ENCODE results near the gene IQCM. TPM values are rescaled to one million over a fixed set of nuclear protein-coding genes. Genes with fewer than 3 reads are reported as not detected.

IQCM gene
- total and polyA plus RNA-seq, 2 donors = not detected

DNA sequence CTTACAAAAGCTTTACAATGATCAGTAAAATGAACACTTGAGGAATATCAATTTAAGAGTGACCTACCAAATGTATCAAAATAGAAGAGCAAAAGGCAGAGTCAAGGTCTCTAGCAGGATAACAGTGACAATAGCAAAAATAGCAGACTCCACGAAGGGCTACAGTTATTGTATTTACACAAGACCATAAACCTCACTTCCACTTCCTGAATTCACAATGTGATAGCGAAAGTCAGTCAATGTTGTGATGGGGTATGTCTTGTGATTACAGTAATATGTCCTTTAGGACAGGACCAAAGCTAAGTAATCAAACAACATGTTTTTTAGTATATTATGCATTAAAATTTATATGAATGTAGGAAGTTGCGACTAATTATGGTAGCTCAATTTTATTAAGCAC is 139.6 kb downstream of the IQCM start:
- Histone ChIP-seq H3K36me3 (ENCODE audit: insufficient read depth) (no peaks in the 10 kb centered on the region), H3K27ac (ENCODE audit: low read depth) (no peak overlapping the region), H3K4me1 (ENCODE audit: insufficient read depth) (no peaks in the 10 kb centered on the region), H3K4me3 (ENCODE audit: low read depth, low read length) (no peak overlapping the region)
- no peak for DNase-seq (ENCODE audit: extremely low spot score)
- WGBS = 72% methylated on average over 3 of the region's 3 CpGs

DNA sequence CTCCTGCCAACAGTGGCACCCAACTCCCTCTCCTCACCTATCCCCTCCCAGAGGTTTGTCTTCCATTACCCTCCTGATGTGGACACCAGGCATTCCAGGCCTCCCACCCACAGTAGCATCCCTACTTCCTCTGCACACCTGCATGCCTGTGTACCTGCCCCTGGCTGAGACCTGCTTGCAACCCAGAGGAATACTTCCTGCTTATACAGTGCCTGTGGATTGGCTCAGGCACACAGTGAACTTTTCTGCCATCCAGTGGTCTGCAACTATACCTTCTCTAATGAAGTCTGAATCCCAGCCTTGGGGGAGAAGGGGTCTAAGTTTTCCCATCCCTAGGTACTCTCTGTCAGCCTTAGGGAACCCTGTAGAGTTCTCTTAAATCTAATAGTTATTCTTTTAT is 169.9 kb downstream of the IQCM start:
- Histone ChIP-seq H3K36me3 (ENCODE audit: insufficient read depth) (no peaks in the 10 kb centered on the region), H3K4me1 (ENCODE audit: insufficient read depth) (no peaks in the 10 kb centered on the region), H3K4me3 (ENCODE audit: low read depth, low read length) (no peak overlapping the region), H3K27ac (ENCODE audit: low read depth) (no peak overlapping the region)
- no peak for DNase-seq (ENCODE audit: extremely low spot score)

GRCh38 chr4:149638073-149638472 is 177.6 kb downstream of the IQCM start:
- WGBS = 80% methylated on average over 1 of the region's 1 CpG
- Histone ChIP-seq H3K4me1 (ENCODE audit: insufficient read depth) (no peaks in the 10 kb centered on the region), H3K36me3 (ENCODE audit: insufficient read depth) (no peaks in the 10 kb centered on the region), H3K4me3 (ENCODE audit: low read depth, low read length) (no peak overlapping the region), H3K27ac (ENCODE audit: low read depth) (no peak overlapping the region)
- DNase-seq (ENCODE audit: extremely low spot score) = no peak

DNA sequence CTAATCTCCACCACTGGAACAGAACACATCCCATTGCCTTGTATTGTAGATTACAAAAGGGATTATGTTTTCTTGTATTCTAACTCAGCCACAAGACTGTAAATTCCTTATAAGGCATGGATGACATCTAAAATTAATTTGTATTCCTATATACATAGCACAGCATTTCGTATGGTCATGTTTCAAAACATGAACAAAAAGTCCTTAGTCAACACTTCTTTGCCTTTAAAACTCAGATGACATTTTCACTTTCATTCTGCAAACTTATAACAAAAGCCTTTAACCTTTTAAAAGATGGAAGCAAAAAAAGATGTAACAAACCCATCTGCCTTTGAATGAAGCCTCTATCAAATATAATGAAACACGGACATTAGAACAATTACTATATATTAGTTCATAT is 181.3 kb downstream of the IQCM start:
- no peaks in the 10 kb centered on the region for H3K4me1 ChIP-seq (ENCODE audit: insufficient read depth)
- H3K4me3 ChIP-seq (ENCODE audit: low read depth, low read length) = no peak overlapping the region
- WGBS = 64% methylated on average over 2 of the region's 2 CpGs
- no peaks in the 10 kb centered on the region for H3K36me3 ChIP-seq (ENCODE audit: insufficient read depth)
- no peak for DNase-seq (ENCODE audit: extremely low spot score)
- no peak overlapping the region for H3K27ac ChIP-seq (ENCODE audit: low read depth)

DNA sequence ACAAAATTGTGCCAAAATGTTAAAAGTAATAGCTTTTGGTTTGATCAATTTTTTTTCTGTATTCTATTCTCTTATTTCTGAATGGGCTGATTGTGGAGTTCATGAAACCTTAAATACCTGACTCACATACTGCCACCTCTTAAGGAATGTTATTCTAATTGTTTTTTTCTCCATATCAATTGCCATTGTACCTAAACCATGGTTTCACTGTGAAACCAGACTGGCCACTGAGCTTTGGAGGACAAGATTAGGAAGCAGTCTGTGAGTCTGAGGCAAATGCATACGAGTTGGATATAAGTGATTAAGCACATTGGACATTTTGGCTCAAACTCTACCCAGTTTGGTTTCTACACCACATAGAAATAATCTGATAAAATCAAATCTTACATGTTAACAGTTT is 184.0 kb downstream of the IQCM start:
- Histone ChIP-seq H3K36me3 (ENCODE audit: insufficient read depth) (no peaks in the 10 kb centered on the region), H3K4me1 (ENCODE audit: insufficient read depth) (no peaks in the 10 kb centered on the region), H3K27ac (ENCODE audit: low read depth) (no peak overlapping the region), H3K4me3 (ENCODE audit: low read depth, low read length) (no peak overlapping the region)
- DNase-seq (ENCODE audit: extremely low spot score) = no peak
- WGBS = 78% methylated on average over 1 of the region's 1 CpG

GRCh38 chr4:149630064-149630463 is 185.6 kb downstream of the IQCM start:
- WGBS = 61% methylated on average over 3 of the region's 3 CpGs
- Histone ChIP-seq H3K27ac (ENCODE audit: low read depth) (no peak overlapping the region), H3K36me3 (ENCODE audit: insufficient read depth) (no peaks in the 10 kb centered on the region), H3K4me3 (ENCODE audit: low read depth, low read length) (no peak overlapping the region), H3K4me1 (ENCODE audit: insufficient read depth) (no peaks in the 10 kb centered on the region)
- DNase-seq (ENCODE audit: extremely low spot score) = no peak

DNA sequence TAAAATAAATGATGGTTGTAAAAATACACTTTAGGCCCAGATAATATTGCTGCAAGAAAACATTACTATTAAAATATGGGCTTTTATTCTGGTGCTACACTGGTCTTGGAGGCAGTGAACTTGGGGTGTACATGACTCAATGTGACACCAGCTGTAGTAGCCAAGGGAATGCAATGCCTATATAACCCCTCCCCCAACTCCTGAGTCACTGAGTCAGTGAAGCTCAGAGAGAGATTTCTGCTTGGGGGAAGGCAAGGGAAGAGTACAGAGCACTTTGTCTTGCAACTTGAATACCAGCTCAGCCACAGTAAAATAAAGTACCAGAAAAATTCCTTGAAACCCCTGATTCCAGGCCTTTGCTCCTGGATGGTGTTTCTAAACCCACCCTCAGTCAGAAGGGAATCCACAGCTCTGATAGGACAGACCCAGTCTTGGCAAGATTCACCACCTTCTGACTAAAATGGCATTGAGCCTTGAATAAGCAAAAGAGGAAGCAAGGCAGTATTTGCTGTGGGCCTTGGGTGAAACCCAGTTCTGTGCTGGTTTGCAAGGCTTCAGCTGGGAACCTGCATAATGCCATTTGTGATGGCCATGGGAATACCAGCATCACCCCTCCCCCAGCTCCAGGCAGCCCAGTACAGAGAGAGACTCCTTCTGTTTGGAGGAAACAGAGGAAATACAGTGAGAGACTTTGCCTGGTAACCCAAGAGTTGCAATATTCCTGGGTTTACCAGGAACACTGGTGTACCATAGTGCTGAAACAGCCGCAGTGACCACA is 209.9 kb downstream of the IQCM start:
- WGBS = 94% methylated on average over 1 of the region's 1 CpG
- DNase-seq (ENCODE audit: extremely low spot score) = no peak
- Histone ChIP-seq H3K36me3 (ENCODE audit: insufficient read depth) (no peaks in the 10 kb centered on the region), H3K4me1 (ENCODE audit: insufficient read depth) (no peaks in the 10 kb centered on the region), H3K27ac (ENCODE audit: low read depth) (no peak overlapping the region), H3K4me3 (ENCODE audit: low read depth, low read length) (no peak overlapping the region)

DNA sequence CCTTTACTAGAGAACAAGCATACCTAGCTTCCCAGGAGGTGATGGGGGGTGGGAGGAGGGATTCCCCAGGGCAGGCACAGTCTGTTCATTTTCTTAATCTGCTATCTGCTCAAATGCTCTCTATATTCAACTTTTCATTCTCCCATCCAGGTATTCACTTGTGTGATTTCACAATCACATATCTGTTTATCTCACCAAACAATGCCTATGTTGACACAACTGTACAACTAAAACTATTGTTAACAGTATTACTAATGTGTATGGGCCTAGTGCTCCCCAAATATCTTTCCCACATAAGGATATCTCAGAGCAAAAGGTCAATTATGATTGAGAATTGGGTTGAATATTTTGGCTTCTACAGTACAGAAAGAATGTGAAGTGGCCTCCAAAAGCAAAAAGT is 210.8 kb downstream of the IQCM start:
- DNase-seq (ENCODE audit: extremely low spot score) = no peak
- H3K4me3 ChIP-seq (ENCODE audit: low read depth, low read length) = no peak overlapping the region
- H3K27ac ChIP-seq (ENCODE audit: low read depth) = no peak overlapping the region
- H3K36me3 ChIP-seq (ENCODE audit: insufficient read depth) = no peaks in the 10 kb centered on the region
- H3K4me1 ChIP-seq (ENCODE audit: insufficient read depth) = no peaks in the 10 kb centered on the region

DNA sequence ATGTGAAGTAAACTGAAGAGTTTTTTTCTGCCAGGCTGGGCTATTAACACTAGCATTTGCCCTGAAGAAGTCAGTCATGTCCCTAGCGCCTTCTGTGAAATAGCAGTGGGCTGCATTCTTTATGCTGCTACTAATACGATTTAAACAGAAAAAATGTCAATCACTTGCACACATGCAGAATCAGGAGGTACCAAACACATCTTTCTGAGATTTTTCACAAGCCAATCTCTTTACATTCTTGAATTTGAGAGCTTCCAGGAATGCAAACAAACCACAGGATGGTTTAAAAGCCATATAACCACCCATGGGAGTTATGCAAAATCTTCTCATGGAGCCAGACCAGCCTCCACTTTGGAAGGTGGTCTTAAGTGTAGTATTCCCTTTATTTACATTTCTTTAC is 220.1 kb downstream of the IQCM start:
- DNase-seq (ENCODE audit: extremely low spot score) = no peak
- H3K4me1 ChIP-seq (ENCODE audit: insufficient read depth) = no peaks in the 10 kb centered on the region
- H3K4me3 ChIP-seq (ENCODE audit: low read depth, low read length) = no peak overlapping the region
- WGBS = 80% methylated on average over 2 of the region's 2 CpGs
- H3K36me3 ChIP-seq (ENCODE audit: insufficient read depth) = no peaks in the 10 kb centered on the region
- no peak overlapping the region for H3K27ac ChIP-seq (ENCODE audit: low read depth)

DNA sequence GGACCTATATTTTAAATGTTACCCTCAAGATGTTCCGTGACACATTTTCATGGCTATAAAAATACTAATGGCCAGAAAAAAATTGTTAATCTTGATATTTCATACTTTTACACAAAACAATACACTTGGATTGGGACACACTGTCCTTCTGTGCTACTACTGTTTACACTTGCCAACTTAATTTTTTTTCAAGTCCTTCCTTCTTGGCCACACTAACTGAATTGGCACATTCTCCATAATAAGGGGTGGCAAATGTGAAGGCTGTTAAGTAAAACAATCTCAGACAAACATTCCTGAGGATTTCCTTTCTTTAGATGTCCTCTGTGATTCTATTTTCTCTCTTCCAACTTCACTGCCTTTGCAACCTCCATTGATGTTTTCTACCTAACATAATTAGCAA is 225.8 kb downstream of the IQCM start:
- DNase-seq (ENCODE audit: extremely low spot score) = no peak
- WGBS = 84% methylated on average over 1 of the region's 1 CpG
- no peak overlapping the region for H3K27ac ChIP-seq (ENCODE audit: low read depth)
- H3K36me3 ChIP-seq (ENCODE audit: insufficient read depth) = no peaks in the 10 kb centered on the region
- no peaks in the 10 kb centered on the region for H3K4me1 ChIP-seq (ENCODE audit: insufficient read depth)
- H3K4me3 ChIP-seq (ENCODE audit: low read depth, low read length) = no peak overlapping the region

- Histone ChIP-seq H3K36me3 (ENCODE audit: insufficient read depth) (no peaks in the 10 kb centered on the region), H3K4me1 (ENCODE audit: insufficient read depth) (no peaks in the 10 kb centered on the region), H3K27ac (ENCODE audit: low read depth) (no peak overlapping the region), H3K4me3 (ENCODE audit: low read depth, low read length) (no peak overlapping the region)
- 84% methylated on average over 1 of the region's 1 CpG for WGBS
- no peak for DNase-seq (ENCODE audit: extremely low spot score)
Observed at GRCh38 chr4:149584722-149585121, 230.9 kb downstream of the IQCM start.

DNA sequence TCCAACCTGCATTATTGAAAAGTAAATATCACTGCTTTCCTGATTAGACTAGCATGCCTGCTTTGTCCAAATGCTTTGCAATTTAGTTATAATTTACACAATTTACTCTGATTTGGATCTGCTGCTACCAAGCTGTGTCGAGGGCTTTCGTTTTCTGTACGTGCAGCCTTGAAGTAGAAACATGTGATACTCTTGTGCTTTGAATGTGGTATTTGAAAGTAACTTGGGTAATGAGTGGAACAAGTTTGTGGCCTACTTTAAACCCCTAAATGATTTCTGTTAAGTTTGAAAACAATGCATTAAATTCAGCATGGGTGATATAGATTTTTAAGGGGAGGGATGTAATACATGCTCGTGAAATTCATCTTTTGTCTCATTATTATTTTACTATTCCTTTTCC is 240.7 kb downstream of the IQCM start:
- Histone ChIP-seq H3K4me3 (ENCODE audit: low read depth, low read length) (no peak overlapping the region), H3K4me1 (ENCODE audit: insufficient read depth) (no peaks in the 10 kb centered on the region), H3K27ac (ENCODE audit: low read depth) (no peak overlapping the region), H3K36me3 (ENCODE audit: insufficient read depth) (no peaks in the 10 kb centered on the region)
- DNase-seq (ENCODE audit: extremely low spot score) = no peak
- 65% methylated on average over 4 of the region's 4 CpGs for WGBS

GRCh38 chr4:149572716-149573115 is 242.9 kb downstream of the IQCM start:
- H3K27ac ChIP-seq (ENCODE audit: low read depth) = no peak overlapping the region
- 88% methylated on average over 1 of the region's 1 CpG for WGBS
- H3K4me3 ChIP-seq (ENCODE audit: low read depth, low read length) = no peak overlapping the region
- H3K4me1 ChIP-seq (ENCODE audit: insufficient read depth) = no peaks in the 10 kb centered on the region
- DNase-seq (ENCODE audit: extremely low spot score) = no peak
- no peaks in the 10 kb centered on the region for H3K36me3 ChIP-seq (ENCODE audit: insufficient read depth)

DNA sequence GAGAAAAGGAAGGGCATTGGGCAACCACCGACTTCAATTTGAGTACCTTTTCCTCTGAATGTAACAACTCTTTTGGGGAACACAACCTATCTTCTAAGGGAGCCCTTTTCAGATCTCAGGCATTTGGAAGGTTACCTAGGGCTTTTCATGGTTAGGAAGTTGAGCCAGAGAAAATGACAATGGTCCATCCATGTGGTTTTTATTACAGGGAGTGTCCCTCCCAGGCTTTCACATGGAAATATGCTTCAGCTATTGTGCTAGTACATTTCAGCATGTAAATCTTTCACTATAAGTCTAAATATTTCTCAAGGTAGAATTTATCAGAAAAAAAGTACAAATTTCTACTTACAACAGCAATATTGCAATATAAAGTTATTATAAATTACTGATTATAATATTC is 259.8 kb downstream of the IQCM start:
- DNase-seq (ENCODE audit: extremely low spot score) = no peak
- WGBS = 77% methylated on average over 1 of the region's 1 CpG
- no peaks in the 10 kb centered on the region for H3K36me3 ChIP-seq (ENCODE audit: insufficient read depth)
- no peaks in the 10 kb centered on the region for H3K4me1 ChIP-seq (ENCODE audit: insufficient read depth)
- H3K27ac ChIP-seq (ENCODE audit: low read depth) = no peak overlapping the region
- H3K4me3 ChIP-seq (ENCODE audit: low read depth, low read length) = no peak overlapping the region

GRCh38 chr4:149555146-149555545 is 260.5 kb downstream of the IQCM start:
- DNase-seq (ENCODE audit: extremely low spot score) = no peak
- H3K36me3 ChIP-seq (ENCODE audit: insufficient read depth) = no peaks in the 10 kb centered on the region
- no peak overlapping the region for H3K4me3 ChIP-seq (ENCODE audit: low read depth, low read length)
- H3K27ac ChIP-seq (ENCODE audit: low read depth) = no peak overlapping the region
- WGBS = 77% methylated on average over 1 of the region's 1 CpG
- no peaks in the 10 kb centered on the region for H3K4me1 ChIP-seq (ENCODE audit: insufficient read depth)
